Dedifferentiated amniotic fluid mesenchymal stem cell (primary cell): ENCODE results near the gene SERBP1.
"Not testable (repeated sequence)": the region's sequence is repeated elsewhere in the genome, so short reads cannot be mapped to it uniquely, and the experiment has no call there.

Source experiments
- DNase-seq: peaks from one replicate; pipeline ENCODE4 v3.0.0-alpha.2; 2016; ENCODE audit errors: extremely low spot score

The SERBP1 gene

GRCh38 chr1:67430358-67431155, at the start of gene SERBP1:
SERBP1 (minus strand) TSS chr1:67430402; CDS start chr1:67430300, 102 bp downstream.
- DNase-seq: peak; percentile 95

DNA sequence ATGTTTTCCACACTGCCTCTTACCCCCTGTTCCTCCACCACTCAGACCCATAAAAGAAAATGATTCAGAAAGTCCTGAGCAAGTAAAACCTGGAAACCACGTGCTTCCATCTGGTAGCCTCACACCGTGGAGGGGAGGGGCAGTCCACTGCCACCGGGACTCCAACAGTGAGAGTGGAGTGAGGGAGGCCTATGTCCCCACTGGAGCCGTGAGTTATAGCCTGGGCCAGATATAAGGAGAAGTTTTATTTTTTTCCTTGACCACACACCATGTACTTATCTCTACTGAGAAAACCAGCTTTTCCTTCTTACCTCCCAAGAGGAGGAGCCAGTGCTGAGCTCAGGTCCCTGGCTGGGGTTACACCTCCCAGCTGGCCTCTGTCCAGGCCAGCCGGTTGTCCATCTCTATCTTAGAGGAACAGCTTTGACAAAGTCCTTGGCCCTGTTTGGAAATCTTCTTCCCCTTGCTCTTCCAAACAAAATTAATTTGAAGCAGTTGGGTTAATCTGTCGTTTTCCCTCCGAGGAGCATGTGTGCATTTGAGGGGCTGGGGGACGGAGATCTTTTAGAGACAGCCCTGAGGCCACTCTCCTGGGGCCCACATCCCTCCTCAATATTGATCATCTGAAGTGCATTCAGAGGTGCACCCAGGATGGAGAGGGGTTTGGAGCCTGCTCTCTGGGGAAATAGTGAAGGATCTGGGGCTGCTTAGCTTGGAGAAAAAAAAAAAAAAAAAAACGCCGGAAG, 49.1 kb upstream of the SERBP1 start:
- DNase-seq: no peak

DNA sequence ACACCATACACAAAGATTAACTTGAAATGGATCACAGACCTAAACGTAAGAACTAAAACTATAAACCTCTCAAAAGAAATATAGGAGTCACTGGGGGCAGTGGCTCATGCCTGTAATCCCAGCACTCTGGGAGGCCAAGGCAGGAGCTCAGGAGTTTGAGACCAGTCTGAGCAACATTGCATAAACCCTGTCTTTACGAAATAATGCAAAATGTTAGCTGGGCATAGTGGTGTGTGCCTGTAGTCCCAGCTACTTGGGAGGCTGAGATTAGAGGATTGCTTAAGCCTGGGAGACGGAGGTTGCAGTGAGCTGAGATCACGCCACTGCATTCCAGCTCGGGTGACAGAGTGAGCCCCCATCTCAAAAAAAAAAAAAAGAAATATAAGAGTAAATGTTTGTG, 46.7 kb upstream of the SERBP1 start:
- no peak for DNase-seq

GRCh38 chr1:67476006-67476482, 45.8 kb upstream of the SERBP1 start:
- DNase-seq: no peak

- DNase-seq: no peak
Measured at GRCh38 chr1:67472056-67472455, 41.9 kb upstream of the SERBP1 start.

- no peak for DNase-seq
Measured at GRCh38 chr1:67469431-67469830, 39.2 kb upstream of the SERBP1 start.

- DNase-seq: no peak
Measured at GRCh38 chr1:67468066-67468718, 38.0 kb upstream of the SERBP1 start.

GRCh38 chr1:67465375-67465774, 35.2 kb upstream of the SERBP1 start:
- no peak for DNase-seq

DNA sequence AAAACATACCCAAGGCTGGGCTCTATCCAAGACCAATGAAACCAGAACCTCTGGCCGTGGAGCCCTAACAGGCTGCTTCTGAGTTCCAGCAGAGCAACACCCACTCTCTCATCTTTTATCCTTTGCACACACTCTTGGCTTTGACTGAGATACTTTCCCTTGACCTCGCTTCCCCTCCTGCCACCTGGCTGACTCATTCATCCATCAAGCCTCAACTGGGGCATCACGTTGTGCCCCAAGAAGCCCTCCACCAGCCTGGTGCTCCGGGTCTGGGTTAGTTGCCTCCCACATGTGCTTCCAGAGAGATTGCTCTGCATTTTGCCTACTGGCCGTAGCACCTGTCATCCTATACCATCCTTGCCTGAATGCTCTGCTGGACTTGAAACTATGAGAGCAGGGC, 34.5 kb upstream of the SERBP1 start:
- no peak for DNase-seq

DNA sequence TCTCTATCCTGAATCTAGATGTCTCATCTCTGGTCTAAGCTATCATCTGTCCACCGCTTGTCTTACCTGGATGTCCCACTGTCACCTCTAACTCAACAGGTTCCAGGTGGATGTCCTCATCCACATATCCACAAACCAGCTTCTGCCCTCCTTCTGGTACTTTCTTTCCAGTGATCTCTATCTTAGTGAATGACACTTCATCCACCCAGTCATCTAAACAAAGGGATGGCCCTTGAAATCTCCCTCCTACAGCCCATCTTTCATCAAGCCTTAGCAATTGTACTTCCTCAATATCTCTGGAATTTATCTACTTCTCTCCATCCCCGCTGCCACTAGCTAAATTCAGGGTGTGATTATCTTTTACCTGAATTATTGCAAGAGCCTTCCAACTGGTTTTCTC, 33.9 kb upstream of the SERBP1 start:
- no peak for DNase-seq

DNA sequence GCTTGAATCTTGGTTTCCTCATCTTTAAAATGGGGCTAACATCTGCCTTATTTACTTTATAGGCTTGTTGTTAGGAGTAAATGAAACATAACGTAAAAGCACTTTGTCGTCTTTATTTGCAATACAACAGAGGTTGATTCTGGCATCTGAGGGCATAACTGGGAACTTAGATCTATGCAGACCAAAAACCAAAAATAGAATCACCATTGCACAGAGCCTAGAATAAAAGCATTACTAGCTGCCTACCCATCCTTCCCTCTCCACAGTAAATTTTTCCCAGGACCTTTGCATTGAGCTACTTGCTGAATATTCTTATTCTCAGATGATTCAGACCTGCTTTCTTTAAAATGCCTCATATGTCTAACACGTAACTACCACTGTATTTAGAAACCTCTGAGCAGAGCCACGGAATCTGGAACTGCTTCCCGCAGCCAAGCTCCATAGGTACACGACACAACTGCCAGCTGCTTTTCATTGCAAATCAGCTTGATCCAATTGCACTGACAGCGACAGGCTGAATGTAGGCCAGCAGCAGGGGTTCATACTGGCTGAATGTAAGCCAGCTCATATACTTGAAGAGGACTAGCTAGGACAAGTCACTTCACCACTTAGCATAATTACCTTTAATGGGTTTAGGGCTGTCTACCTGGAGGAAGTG, 33.2 kb upstream of the SERBP1 start:
- no peak for DNase-seq

- DNase-seq: peak; percentile 46
Measured at GRCh38 chr1:67460676-67461500, 30.7 kb upstream of the SERBP1 start.

DNA sequence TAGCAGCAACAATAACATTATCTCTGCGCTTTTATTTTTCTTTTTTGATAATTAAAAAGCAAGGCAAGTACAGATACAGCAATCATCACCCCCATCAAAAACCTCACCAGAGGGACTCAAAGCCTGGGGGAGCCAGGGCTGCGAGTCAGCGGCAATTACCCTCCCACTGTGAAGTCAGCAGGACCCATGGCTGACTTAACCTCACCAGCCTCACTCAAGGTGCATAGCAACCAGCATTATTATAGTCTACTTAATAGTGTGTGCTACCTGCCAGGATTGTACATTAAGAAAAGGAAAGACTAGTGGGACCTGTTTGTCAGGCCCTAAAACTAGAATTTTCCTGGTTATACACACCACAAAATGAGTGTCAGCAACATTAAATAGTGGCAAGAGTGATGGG, 28.9 kb upstream of the SERBP1 start:
- DNase-seq: no peak

DNA sequence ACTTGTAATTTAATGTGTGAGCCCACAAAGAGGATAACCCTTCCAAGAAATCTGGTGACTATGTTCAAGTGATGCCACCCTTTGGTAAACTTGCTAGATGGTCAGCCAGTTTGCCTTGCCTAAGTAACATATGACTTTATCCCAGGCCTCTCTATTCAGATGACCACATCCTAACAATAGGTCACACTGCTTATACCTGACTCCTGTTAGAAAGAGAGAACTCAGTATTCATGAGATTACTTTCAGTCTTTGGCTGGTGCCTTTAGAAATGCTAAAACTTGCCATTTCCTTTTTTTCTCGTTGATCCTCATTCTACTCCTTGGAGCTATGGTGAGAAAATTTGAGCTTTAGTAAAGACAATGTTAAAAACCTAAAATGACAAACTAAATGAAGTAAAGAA, 28.5 kb upstream of the SERBP1 start:
- DNase-seq: no peak

GRCh38 chr1:67457247-67457646, 27.0 kb upstream of the SERBP1 start:
- DNase-seq: no peak

- no peak for DNase-seq
Measured at GRCh38 chr1:67451815-67452214, 21.6 kb upstream of the SERBP1 start.

GRCh38 chr1:67451356-67451755, 21.2 kb upstream of the SERBP1 start:
- DNase-seq: no peak

DNA sequence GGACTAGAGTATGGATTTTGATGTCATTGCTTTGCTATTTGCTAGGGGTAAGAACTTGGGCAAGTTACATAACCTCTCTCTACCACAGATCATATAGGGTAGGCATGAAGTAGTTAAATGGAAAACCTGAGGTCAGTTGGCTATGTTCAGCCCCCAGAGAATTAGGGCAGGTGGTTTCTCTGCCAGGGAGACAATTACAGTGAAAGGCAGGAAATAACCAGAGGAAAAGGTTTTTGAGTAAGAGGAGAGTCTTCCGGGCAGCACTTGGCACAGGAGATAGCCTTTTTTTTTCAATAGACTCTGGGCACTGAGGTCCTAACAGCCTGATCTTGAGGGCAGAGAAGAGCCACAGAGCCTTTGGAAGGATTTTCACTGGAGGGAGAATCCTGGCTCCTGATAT, 16.7 kb upstream of the SERBP1 start:
- DNase-seq: no peak

GRCh38 chr1:67446014-67446413, 15.8 kb upstream of the SERBP1 start:
- DNase-seq: not testable (repeated sequence)

- DNase-seq: no peak
Measured at GRCh38 chr1:67441739-67442281, 11.6 kb upstream of the SERBP1 start.

DNA sequence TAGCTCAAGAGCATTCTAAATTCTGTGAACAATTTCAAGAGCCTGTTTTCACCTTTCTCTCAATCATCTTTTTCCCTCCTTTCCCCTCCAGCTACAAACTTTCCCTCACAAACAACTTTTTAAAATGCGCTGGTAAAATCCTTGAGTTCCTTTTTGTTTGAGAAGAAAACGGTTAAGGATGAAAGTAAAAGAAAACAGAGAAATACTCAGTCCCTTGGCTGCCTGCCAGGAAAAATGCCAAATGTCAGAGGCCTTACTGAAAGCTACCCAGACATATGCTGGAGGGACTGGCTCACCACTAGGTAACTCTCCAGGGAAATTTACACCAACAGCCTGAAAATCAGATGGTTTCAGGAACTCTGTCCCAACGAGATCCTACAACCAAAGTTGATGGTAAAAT, 11.0 kb upstream of the SERBP1 start:
- DNase-seq: peak; percentile 37
